ENCODE measurements around the gene SCGB2A2. TPM values are rescaled to one million over a fixed set of nuclear protein-coding genes. Genes with fewer than 3 reads are reported as not detected.

The SCGB2A2 gene
- polyA plus RNA-seq, 2 donors = not detected

GRCh38 chr11:62251698-62252097, 18.3 kb upstream of the SCGB2A2 start:
- Histone ChIP-seq H3K27me3 (ENCODE audit: control insufficient read depth in 1 of 2, insufficient read depth in 2 of 2, low read length in 2 of 2) (no peaks in the 10 kb centered on the region), H3K27ac (ENCODE audit: low read depth in 2 of 2, low read length in 1 of 2) (no peak overlapping the region), H3K4me3 (ENCODE audit: low read depth in 1 of 2, low read length in 2 of 2) (no peak overlapping the region), H3K4me1 (ENCODE audit: control insufficient read depth in 2 of 2, insufficient read depth in 2 of 2, low read length in 1 of 2) (no peaks in the 10 kb centered on the region), H3K9me3 (ENCODE audit: control insufficient read depth in 2 of 2, insufficient read depth in 1 of 2, low read depth in 1 of 2, low read length in 1 of 2) (peaks cover 8 to 12% of the 10 kb centered on the region in 2 donors), H3K36me3 (ENCODE audit: control insufficient read depth in 2 of 2, insufficient read depth in 2 of 2, low read length in 1 of 2) (no peaks in the 10 kb centered on the region)
- 52 to 63% methylated on average over 4 of the region's 4 CpGs for WGBS, 2 donors

GRCh38 chr11:62253999-62254542, 15.9 kb upstream of the SCGB2A2 start:
- H3K9me3 ChIP-seq (ENCODE audit: control insufficient read depth in 2 of 2, insufficient read depth in 1 of 2, low read depth in 1 of 2, low read length in 1 of 2) = peaks cover 8 to 12% of the 10 kb centered on the region in 2 donors
- no peak overlapping the region for H3K27ac ChIP-seq (ENCODE audit: low read depth in 2 of 2, low read length in 1 of 2)
- no peaks in the 10 kb centered on the region for H3K27me3 ChIP-seq (ENCODE audit: control insufficient read depth in 1 of 2, insufficient read depth in 2 of 2, low read length in 2 of 2)
- H3K4me1 ChIP-seq (ENCODE audit: control insufficient read depth in 2 of 2, insufficient read depth in 2 of 2, low read length in 1 of 2) = no peaks in the 10 kb centered on the region
- 52 to 66% methylated on average over 3 of the region's 3 CpGs for WGBS, 2 donors
- no peak overlapping the region for H3K4me3 ChIP-seq (ENCODE audit: low read depth in 1 of 2, low read length in 2 of 2)
- no peaks in the 10 kb centered on the region for H3K36me3 ChIP-seq (ENCODE audit: control insufficient read depth in 2 of 2, insufficient read depth in 2 of 2, low read length in 1 of 2)

DNA sequence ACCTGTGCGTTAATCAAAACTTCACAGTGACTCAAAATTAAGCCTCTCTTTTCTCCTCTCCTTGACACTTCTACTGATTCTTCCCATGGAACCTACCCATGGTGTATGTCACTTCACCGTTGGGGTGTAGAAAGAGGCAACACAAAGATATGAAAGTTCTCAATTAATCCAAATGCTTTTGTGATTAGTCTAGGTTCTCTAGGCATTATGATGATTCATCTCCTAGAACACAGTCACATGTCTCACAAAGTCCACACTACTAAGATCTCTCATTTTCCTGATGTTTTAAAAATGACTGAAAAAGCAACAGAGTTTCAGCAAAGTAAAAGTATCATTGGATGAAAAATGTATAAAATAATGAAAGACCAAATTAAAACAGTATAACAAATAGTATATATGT, 13.7 kb upstream of the SCGB2A2 start:
- Histone ChIP-seq H3K27me3 (ENCODE audit: control insufficient read depth in 1 of 2, insufficient read depth in 2 of 2, low read length in 2 of 2) (no peaks in the 10 kb centered on the region), H3K4me1 (ENCODE audit: control insufficient read depth in 2 of 2, insufficient read depth in 2 of 2, low read length in 1 of 2) (no peaks in the 10 kb centered on the region), H3K27ac (ENCODE audit: low read depth in 2 of 2, low read length in 1 of 2) (no peak overlapping the region), H3K36me3 (ENCODE audit: control insufficient read depth in 2 of 2, insufficient read depth in 2 of 2, low read length in 1 of 2) (no peaks in the 10 kb centered on the region), H3K4me3 (ENCODE audit: low read depth in 1 of 2, low read length in 2 of 2) (no peak overlapping the region), H3K9me3 (ENCODE audit: control insufficient read depth in 2 of 2, insufficient read depth in 1 of 2, low read depth in 1 of 2, low read length in 1 of 2) (peaks cover 5 to 8% of the 10 kb centered on the region in 2 donors)
- WGBS, 2 donors = 78 to 82% methylated on average over 2 of the region's 2 CpGs

GRCh38 chr11:62260261-62260953, 9.6 kb upstream of the SCGB2A2 start:
- H3K27ac ChIP-seq (ENCODE audit: low read depth in 2 of 2, low read length in 1 of 2) = no peak overlapping the region
- H3K4me1 ChIP-seq (ENCODE audit: control insufficient read depth in 2 of 2, insufficient read depth in 2 of 2, low read length in 1 of 2) = no peaks in the 10 kb centered on the region
- 70 to 75% methylated on average over 6 of the region's 6 CpGs for WGBS, 2 donors
- H3K36me3 ChIP-seq (ENCODE audit: control insufficient read depth in 2 of 2, insufficient read depth in 2 of 2, low read length in 1 of 2) = no peaks in the 10 kb centered on the region
- no peaks in the 10 kb centered on the region for H3K27me3 ChIP-seq (ENCODE audit: control insufficient read depth in 1 of 2, insufficient read depth in 2 of 2, low read length in 2 of 2)
- no peaks in the 10 kb centered on the region for H3K9me3 ChIP-seq (ENCODE audit: control insufficient read depth in 2 of 2, insufficient read depth in 1 of 2, low read depth in 1 of 2, low read length in 1 of 2)
- H3K4me3 ChIP-seq (ENCODE audit: low read depth in 1 of 2, low read length in 2 of 2) = no peak overlapping the region

DNA sequence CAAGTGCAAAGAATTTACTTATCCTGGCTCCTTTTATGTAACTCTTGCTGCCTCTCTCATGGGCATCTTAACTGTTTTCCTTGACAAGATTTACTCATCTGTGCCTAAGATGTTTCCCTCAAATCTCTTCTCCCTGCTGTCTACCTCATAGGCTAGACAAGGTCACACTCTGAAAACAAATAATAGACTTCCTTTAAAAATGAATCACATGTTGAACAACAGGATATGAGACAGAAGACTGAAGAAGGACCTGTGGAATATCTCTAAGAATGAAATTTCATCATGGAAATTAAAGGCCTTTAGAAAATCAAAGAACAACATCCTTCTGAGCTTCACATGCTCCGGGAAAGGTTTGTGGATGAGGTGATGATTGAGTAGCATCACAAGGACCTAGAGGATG, 6.0 kb upstream of the SCGB2A2 start:
- H3K27ac ChIP-seq (ENCODE audit: low read depth in 2 of 2, low read length in 1 of 2) = no peak overlapping the region
- H3K27me3 ChIP-seq (ENCODE audit: control insufficient read depth in 1 of 2, insufficient read depth in 2 of 2, low read length in 2 of 2) = peaks cover 0 to 6% of the 10 kb centered on the region in 2 donors
- no peak overlapping the region for H3K4me3 ChIP-seq (ENCODE audit: low read depth in 1 of 2, low read length in 2 of 2)
- H3K9me3 ChIP-seq (ENCODE audit: control insufficient read depth in 2 of 2, insufficient read depth in 1 of 2, low read depth in 1 of 2, low read length in 1 of 2) = no peaks in the 10 kb centered on the region
- H3K4me1 ChIP-seq (ENCODE audit: control insufficient read depth in 2 of 2, insufficient read depth in 2 of 2, low read length in 1 of 2) = no peaks in the 10 kb centered on the region
- WGBS, 2 donors = 73 to 76% methylated on average over 1 of the region's 1 CpG
- H3K36me3 ChIP-seq (ENCODE audit: control insufficient read depth in 2 of 2, insufficient read depth in 2 of 2, low read length in 1 of 2) = no peaks in the 10 kb centered on the region

DNA sequence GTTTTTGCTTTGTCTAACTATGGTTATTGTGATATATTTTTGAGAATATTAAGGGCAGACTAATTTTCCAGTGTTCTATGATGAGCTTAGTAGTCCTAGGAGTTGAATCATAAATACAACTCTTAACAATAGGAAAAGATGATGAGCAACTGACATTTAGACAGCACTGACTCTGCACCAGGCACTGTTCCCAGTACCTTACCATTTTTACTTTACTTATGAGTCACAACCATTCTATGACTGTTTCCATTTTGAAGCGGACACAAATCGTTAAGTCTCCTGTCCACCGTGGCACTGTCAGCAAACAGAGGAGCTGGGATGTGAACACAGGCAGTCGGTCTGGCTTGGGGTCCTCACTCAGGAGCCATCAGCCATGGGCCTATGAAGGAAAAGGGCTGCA, 3.4 kb upstream of the SCGB2A2 start:
- H3K27me3 ChIP-seq (ENCODE audit: control insufficient read depth in 1 of 2, insufficient read depth in 2 of 2, low read length in 2 of 2) = peaks cover 0 to 6% of the 10 kb centered on the region in 2 donors
- no peaks in the 10 kb centered on the region for H3K36me3 ChIP-seq (ENCODE audit: control insufficient read depth in 2 of 2, insufficient read depth in 2 of 2, low read length in 1 of 2)
- no peak overlapping the region for H3K4me3 ChIP-seq (ENCODE audit: low read depth in 1 of 2, low read length in 2 of 2)
- H3K27ac ChIP-seq (ENCODE audit: low read depth in 2 of 2, low read length in 1 of 2) = no peak overlapping the region
- 43 to 59% methylated on average over 4 of the region's 4 CpGs for WGBS, 2 donors
- H3K9me3 ChIP-seq (ENCODE audit: control insufficient read depth in 2 of 2, insufficient read depth in 1 of 2, low read depth in 1 of 2, low read length in 1 of 2) = no peaks in the 10 kb centered on the region
- H3K4me1 ChIP-seq (ENCODE audit: control insufficient read depth in 2 of 2, insufficient read depth in 2 of 2, low read length in 1 of 2) = peaks cover 0 to 3% of the 10 kb centered on the region in 2 donors

GRCh38 chr11:62267050-62267449, 2.9 kb upstream of the SCGB2A2 start:
- Histone ChIP-seq H3K36me3 (ENCODE audit: control insufficient read depth in 2 of 2, insufficient read depth in 2 of 2, low read length in 1 of 2) (no peaks in the 10 kb centered on the region), H3K4me1 (ENCODE audit: control insufficient read depth in 2 of 2, insufficient read depth in 2 of 2, low read length in 1 of 2) (peaks cover 0 to 3% of the 10 kb centered on the region in 2 donors), H3K4me3 (ENCODE audit: low read depth in 1 of 2, low read length in 2 of 2) (no peak overlapping the region), H3K27ac (ENCODE audit: low read depth in 2 of 2, low read length in 1 of 2) (no peak overlapping the region), H3K9me3 (ENCODE audit: control insufficient read depth in 2 of 2, insufficient read depth in 1 of 2, low read depth in 1 of 2, low read length in 1 of 2) (no peaks in the 10 kb centered on the region), H3K27me3 (ENCODE audit: control insufficient read depth in 1 of 2, insufficient read depth in 2 of 2, low read length in 2 of 2) (peaks cover 0 to 6% of the 10 kb centered on the region in 2 donors)
- WGBS, 2 donors = 87 to 93% methylated on average over 1 of the region's 1 CpG

- H3K4me1 ChIP-seq (ENCODE audit: control insufficient read depth in 2 of 2, insufficient read depth in 2 of 2, low read length in 1 of 2) = peaks cover 0 to 3% of the 10 kb centered on the region in 2 donors
- H3K4me3 ChIP-seq (ENCODE audit: low read depth in 1 of 2, low read length in 2 of 2) = no peak overlapping the region
- WGBS, 2 donors = 53 to 65% methylated on average over 3 of the region's 3 CpGs
- no peaks in the 10 kb centered on the region for H3K9me3 ChIP-seq (ENCODE audit: control insufficient read depth in 2 of 2, insufficient read depth in 1 of 2, low read depth in 1 of 2, low read length in 1 of 2)
- no peaks in the 10 kb centered on the region for H3K36me3 ChIP-seq (ENCODE audit: control insufficient read depth in 2 of 2, insufficient read depth in 2 of 2, low read length in 1 of 2)
- H3K27me3 ChIP-seq (ENCODE audit: control insufficient read depth in 1 of 2, insufficient read depth in 2 of 2, low read length in 2 of 2) = peaks cover 0 to 6% of the 10 kb centered on the region in 2 donors
- no peak overlapping the region for H3K27ac ChIP-seq (ENCODE audit: low read depth in 2 of 2, low read length in 1 of 2)
These were observed 2.4 kb upstream of the SCGB2A2 start for GRCh38 chr11:62267576-62267975.

DNA sequence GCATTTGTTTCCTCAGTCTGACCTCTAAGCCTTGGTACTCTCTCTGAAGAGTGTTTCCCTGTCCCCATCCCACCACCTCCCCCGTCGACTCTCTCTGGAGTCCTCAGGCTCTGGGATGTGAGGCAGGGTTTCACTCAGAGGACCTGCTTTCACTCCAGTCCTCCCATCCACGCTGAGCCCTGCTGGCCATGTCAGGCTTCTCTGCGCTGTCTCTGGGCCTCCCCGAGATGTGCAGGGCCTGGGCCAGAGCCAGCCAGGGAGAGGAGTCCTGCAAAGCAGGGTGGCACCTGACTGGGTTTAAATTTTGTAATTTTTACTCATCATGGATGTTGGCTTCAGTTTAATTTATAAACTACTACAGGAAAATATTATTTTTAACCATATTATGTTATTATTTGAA, 3.3 kb downstream of the SCGB2A2 start:
- no peaks in the 10 kb centered on the region for H3K36me3 ChIP-seq (ENCODE audit: control insufficient read depth in 2 of 2, insufficient read depth in 2 of 2, low read length in 1 of 2)
- no peaks in the 10 kb centered on the region for H3K9me3 ChIP-seq (ENCODE audit: control insufficient read depth in 2 of 2, insufficient read depth in 1 of 2, low read depth in 1 of 2, low read length in 1 of 2)
- WGBS, 2 donors = 76 to 88% methylated on average over 5 of the region's 5 CpGs
- H3K4me1 ChIP-seq (ENCODE audit: control insufficient read depth in 2 of 2, insufficient read depth in 2 of 2, low read length in 1 of 2) = peaks cover 0 to 3% of the 10 kb centered on the region in 2 donors
- H3K4me3 ChIP-seq (ENCODE audit: low read depth in 1 of 2, low read length in 2 of 2) = no peak overlapping the region
- peaks cover 0 to 5% of the 10 kb centered on the region in 2 donors for H3K27me3 ChIP-seq (ENCODE audit: control insufficient read depth in 1 of 2, insufficient read depth in 2 of 2, low read length in 2 of 2)
- no peak overlapping the region for H3K27ac ChIP-seq (ENCODE audit: low read depth in 2 of 2, low read length in 1 of 2)

GRCh38 chr11:62273789-62274275, 3.9 kb downstream of the SCGB2A2 start:
- Histone ChIP-seq H3K27ac (ENCODE audit: low read depth in 2 of 2, low read length in 1 of 2) (no peak overlapping the region), H3K4me3 (ENCODE audit: low read depth in 1 of 2, low read length in 2 of 2) (no peak overlapping the region), H3K36me3 (ENCODE audit: control insufficient read depth in 2 of 2, insufficient read depth in 2 of 2, low read length in 1 of 2) (no peaks in the 10 kb centered on the region), H3K9me3 (ENCODE audit: control insufficient read depth in 2 of 2, insufficient read depth in 1 of 2, low read depth in 1 of 2, low read length in 1 of 2) (no peaks in the 10 kb centered on the region), H3K27me3 (ENCODE audit: control insufficient read depth in 1 of 2, insufficient read depth in 2 of 2, low read length in 2 of 2) (peaks cover 0 to 5% of the 10 kb centered on the region in 2 donors), H3K4me1 (ENCODE audit: control insufficient read depth in 2 of 2, insufficient read depth in 2 of 2, low read length in 1 of 2) (peaks cover 0 to 3% of the 10 kb centered on the region in 2 donors)
- WGBS, 2 donors = 81 to 82% methylated on average over 7 of the region's 7 CpGs

All from esophagus (tissue), 2 donors.